VCaP (cell line): ENCODE results near the gene CD53.

ENCODE experiments used
- H3K27ac ChIP-seq: fragments of 450-650 bp; 2 replicates; pipeline ENCODE4 v1.5.1; 2017
- CTCF ChIP-seq: fragments of 450-650 bp; conservative IDR thresholded peaks from 2 replicates; pipeline ENCODE4 v1.5.1; 2017; ENCODE audit warnings: mild to moderate bottlenecking, moderate library complexity

Gene CD53

DNA sequence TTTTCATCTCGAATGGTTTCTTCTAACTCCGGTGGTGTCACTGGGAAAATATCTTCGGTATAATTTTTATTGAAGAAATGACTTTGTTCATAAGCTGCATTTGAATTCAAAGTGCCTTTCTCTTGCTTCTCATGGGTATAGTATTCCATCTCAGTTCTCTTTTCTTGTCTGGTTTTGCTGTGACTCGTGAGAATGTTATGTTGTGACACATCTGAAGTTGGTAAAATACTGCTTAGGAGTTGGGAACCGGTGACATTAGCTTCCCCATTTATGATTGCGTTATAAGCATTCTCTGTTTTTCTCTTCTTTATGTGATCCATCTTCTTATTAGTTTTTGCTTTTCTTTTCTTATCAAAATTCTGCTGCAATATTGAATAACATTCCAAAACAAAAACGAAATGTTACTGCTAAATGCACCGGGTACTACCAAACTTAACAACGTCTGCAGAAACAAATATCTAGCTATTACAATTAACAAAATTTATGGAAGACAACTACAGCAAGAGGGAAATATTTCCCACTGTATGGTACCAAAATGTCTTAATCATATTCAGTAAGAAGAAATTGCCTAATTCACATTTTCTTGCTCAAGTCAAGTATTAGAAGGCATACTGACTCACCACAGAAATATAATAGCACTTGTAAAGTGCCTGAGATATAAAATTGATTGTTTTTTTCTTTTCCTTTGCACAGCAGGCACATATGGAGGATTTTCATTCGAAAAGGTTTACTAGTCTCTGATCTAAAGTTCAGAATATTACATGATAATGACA is 75.3 kb downstream of the CD53 start:
- H3K27ac ChIP-seq: no peak overlapping the region
- no peak for TF ChIP-seq CTCF
